Left renal pelvis (tissue), 4 donors: ENCODE results near the gene JAZF1. TPM values are rescaled to one million over a fixed set of nuclear protein-coding genes. Genes with fewer than 3 reads are reported as not detected.
"Not testable (repeated sequence)": the region's sequence is repeated elsewhere in the genome, so short reads cannot be mapped to it uniquely, and the experiment has no call there.

Source experiments
- DNase-seq, 4 donors: peaks; one replicate each; pipeline ENCODE4 v3.0.0-alpha.2; 2013; ENCODE audit warnings: low read depth in 4 of 4, low spot score in 3 of 4
- polyA plus RNA-seq, 4 donors: library from polyadenylated mRNA; unstranded; fragments of 120-200 nt; gene quantifications; one replicate each; pipeline ENCODE4 v1.2.1, GENCODE V29; 2013; ENCODE audit not compliant: insufficient read length in 4 of 4

JAZF1 gene
- polyA plus RNA-seq, 4 donors, result 11.1 to 28.8 (median 15.9) TPM

GRCh38 chr7:27863880-27864279 lies 316.7 kb downstream of the JAZF1 start:
- DNase-seq, result no peak

- no peak for DNase-seq
Observed at GRCh38 chr7:27861747-27862146, 318.8 kb downstream of the JAZF1 start.

GRCh38 chr7:27860800-27861199 lies 319.8 kb downstream of the JAZF1 start:
- DNase-seq, result no peak

GRCh38 chr7:27856703-27857485 lies 323.7 kb downstream of the JAZF1 start:
- not testable (repeated sequence) for DNase-seq

GRCh38 chr7:27850531-27850930 lies 330.1 kb downstream of the JAZF1 start:
- DNase-seq, result no peak

- no peak for DNase-seq
Observed at GRCh38 chr7:27846388-27846787, 334.2 kb downstream of the JAZF1 start.

- no peak for DNase-seq
Observed at GRCh38 chr7:27843584-27844305, 336.9 kb downstream of the JAZF1 start.

GRCh38 chr7:27842851-27843250 lies 337.7 kb downstream of the JAZF1 start:
- DNase-seq, result no peak

- no peak for DNase-seq
Observed at GRCh38 chr7:27842094-27842692, 338.4 kb downstream of the JAZF1 start.

- no peak for DNase-seq
Observed at GRCh38 chr7:27840760-27841364, 339.7 kb downstream of the JAZF1 start.

GRCh38 chr7:27840313-27840712 lies 340.3 kb downstream of the JAZF1 start:
- DNase-seq, result no peak

GRCh38 chr7:27839099-27839498 lies 341.5 kb downstream of the JAZF1 start:
- DNase-seq, result no peak

GRCh38 chr7:27836536-27836935 lies 344.1 kb downstream of the JAZF1 start:
- no peak for DNase-seq

GRCh38 chr7:27835376-27835775 lies 345.2 kb downstream of the JAZF1 start:
- DNase-seq, result no peak

GRCh38 chr7:27834179-27834921 lies 346.2 kb downstream of the JAZF1 start:
- DNase-seq, result no peak

- no peak for DNase-seq
Observed at GRCh38 chr7:27826357-27826756, 354.2 kb downstream of the JAZF1 start.

- DNase-seq, result no peak
Observed at GRCh38 chr7:27825891-27826290, 354.7 kb downstream of the JAZF1 start.

- DNase-seq, result no peak
Observed at GRCh38 chr7:27822245-27822644, 358.4 kb downstream of the JAZF1 start.

GRCh38 chr7:27812706-27813105 lies 367.9 kb downstream of the JAZF1 start:
- no peak for DNase-seq

GRCh38 chr7:27810186-27810585 lies 370.4 kb downstream of the JAZF1 start:
- DNase-seq, result no peak

- DNase-seq, result no peak
Observed at GRCh38 chr7:27808626-27809025, 372.0 kb downstream of the JAZF1 start.
